Stimulated activated CD8-positive, alpha-beta memory T cell treated with anti-CD3 and anti-CD28 coated beads, Interleukin-12 subunit alpha, Interleukin-12 subunit beta, amount 100 ng/mL, for 4 hours (primary cell): ENCODE data around the gene GRK7.

Source experiments
- DNase-seq: peaks from one replicate; pipeline ENCODE4 v3.0.0-alpha.2; 2020; ENCODE audit warnings: low read depth

Gene GRK7

GRCh38 chr3:141763088-141763750 lies at the start of gene GRK7:
TSS of gene GRK7 (plus strand) at chr3:141763408. CDS start at chr3:141778285, 14,877 bp downstream.
- DNase-seq, result no peak

- no peak for DNase-seq
Observed at GRCh38 chr3:141714671-141715070, 48.5 kb upstream of the GRK7 start.

- DNase-seq, result no peak
Observed at GRCh38 chr3:141722081-141722480, 41.1 kb upstream of the GRK7 start.

GRCh38 chr3:141722648-141723047 lies 40.6 kb upstream of the GRK7 start:
- DNase-seq, result no peak

GRCh38 chr3:141723255-141723654 lies 40.0 kb upstream of the GRK7 start:
- DNase-seq, result no peak

- DNase-seq, result no peak
Observed at GRCh38 chr3:141724186-141724585, 39.0 kb upstream of the GRK7 start.

- DNase-seq, result no peak
Observed at GRCh38 chr3:141725036-141725435, 38.2 kb upstream of the GRK7 start.

- DNase-seq, result no peak
Observed at GRCh38 chr3:141726483-141726882, 36.7 kb upstream of the GRK7 start.

GRCh38 chr3:141728355-141728892 lies 34.8 kb upstream of the GRK7 start:
- no peak for DNase-seq

- DNase-seq, result no peak
Observed at GRCh38 chr3:141729240-141729639, 34.0 kb upstream of the GRK7 start.

- no peak for DNase-seq
Observed at GRCh38 chr3:141735176-141735575, 28.0 kb upstream of the GRK7 start.

- DNase-seq, result no peak
Observed at GRCh38 chr3:141735770-141736465, 27.3 kb upstream of the GRK7 start.

- DNase-seq, result no peak
Observed at GRCh38 chr3:141737093-141737492, 26.1 kb upstream of the GRK7 start.

- no peak for DNase-seq
Observed at GRCh38 chr3:141737678-141738021, 25.6 kb upstream of the GRK7 start.

GRCh38 chr3:141738022-141738890 lies 25.0 kb upstream of the GRK7 start, which contains the start of gene RNF7:
TSS of gene RNF7 (plus strand) at chr3:141738298. CDS start at chr3:141738342, 44 bp downstream.
- DNase-seq, result peak; percentile 98

- DNase-seq, result peak; percentile 1
Observed at GRCh38 chr3:141738891-141739363, 24.3 kb upstream of the GRK7 start.

GRCh38 chr3:141739731-141740130 lies 23.5 kb upstream of the GRK7 start:
- no peak for DNase-seq

- no peak for DNase-seq
Observed at GRCh38 chr3:141740349-141740748, 22.9 kb upstream of the GRK7 start.

GRCh38 chr3:141743305-141743704 lies 19.9 kb upstream of the GRK7 start:
- no peak for DNase-seq

GRCh38 chr3:141746962-141747361 lies 16.2 kb upstream of the GRK7 start:
- DNase-seq, result no peak

- no peak for DNase-seq
Observed at GRCh38 chr3:141753399-141753798, 9.8 kb upstream of the GRK7 start.

GRCh38 chr3:141754032-141754431 lies 9.2 kb upstream of the GRK7 start:
- DNase-seq, result no peak
